H1 (cell line): Measurements from ENCODE around the gene DHX57. TPM values are rescaled to one million over a fixed set of nuclear protein-coding genes. Genes with fewer than 3 reads are reported as not detected.

ENCODE experiments used
- CTCF ChIP-seq, 3 experiments: IDR thresholded peaks; 1 replicate in 2 of 3; 2 replicates in 1 of 3; pipeline versions ENCODE4 v1.5.1 to v1.6.1; 2011; ENCODE audit warnings: low read length in 3 of 3, mild to moderate bottlenecking in 3 of 3, inconsistent platforms in 2 of 3, low read depth in 1 of 3, moderate library complexity in 1 of 3; ENCODE audit not compliant: insufficient read depth in 1 of 3; ENCODE audit errors: control extremely low read depth in 1 of 3
- KDM5A ChIP-seq: fragments of 200-600 bp; IDR thresholded peaks from 2 replicates; pipeline ENCODE4 v1.7.1; 2012; ENCODE audit warnings: mild to moderate bottlenecking, low read length, inconsistent platforms, mixed read lengths
- SP4 ChIP-seq: IDR thresholded peaks from 2 replicates; pipeline ENCODE4 v1.6.1; 2012; ENCODE audit warnings: low read length, inconsistent platforms
- TBP ChIP-seq: IDR thresholded peaks from 2 replicates; pipeline ENCODE4 v1.6.1; 2011; ENCODE audit warnings: low read depth, low read length, improper control_type of control experiment
- ZNF274 ChIP-seq: IDR thresholded peaks from 2 replicates; pipeline ENCODE4 v1.7.0; 2012; ENCODE audit warnings: low read length, borderline replicate concordance; ENCODE audit errors: extremely low read depth
- polyA plus RNA-seq, 7 experiments: library from polyadenylated mRNA; depleted of rRNA in 3 of 7; stranded (reverse) in 5 of 7; unstranded in 2 of 7; fragments of >200 nt in 5 of 7; fragments of 200-250 nt in 2 of 7; gene quantifications; 1 replicate in 5 of 7; 2 replicates in 1 of 7; 4 replicates in 1 of 7; pipeline versions ENCODE4 v1.2.1 to v1.2.3, GENCODE V29; 2011 to 2013; ENCODE audit warnings: missing spikeins in 2 of 7, mixed read lengths in 2 of 7
- total RNA-seq: library from RNA; stranded (reverse); fragmentation: NEBNext Ultra II Directional; extraction: Animal tissue kit (Norgen Biotek cat#: 25700); gene quantifications from 2 replicates; pipeline ENCODE4 v1.2.1, GENCODE V29; 2021
- TF ChIP-seq, protein P1 (sequence below): IDR thresholded peaks from 2 replicates; pipeline ENCODE4 v1.6.1; 2011; ENCODE audit warnings: low read length, improper control_type of control experiment

Gene DHX57
- total and polyA plus RNA-seq, 2 of the 8 experiments (the other 6 are each of a cell fraction or from before 2014, with no cell fraction given) = 10.7 to 32.9 TPM

- TF ChIP-seq CTCF (IDR thresholded peaks at IDR 0.05; ENCODE audit: control extremely low read depth in 1 of 3, insufficient read depth in 1 of 3, low read depth in 1 of 3, low read length in 3 of 3) (no peak), KDM5A (no peak), TBP (no peak), SP4 (no peak), ZNF274 (no peak)
- TF ChIP-seq, protein P1, sequence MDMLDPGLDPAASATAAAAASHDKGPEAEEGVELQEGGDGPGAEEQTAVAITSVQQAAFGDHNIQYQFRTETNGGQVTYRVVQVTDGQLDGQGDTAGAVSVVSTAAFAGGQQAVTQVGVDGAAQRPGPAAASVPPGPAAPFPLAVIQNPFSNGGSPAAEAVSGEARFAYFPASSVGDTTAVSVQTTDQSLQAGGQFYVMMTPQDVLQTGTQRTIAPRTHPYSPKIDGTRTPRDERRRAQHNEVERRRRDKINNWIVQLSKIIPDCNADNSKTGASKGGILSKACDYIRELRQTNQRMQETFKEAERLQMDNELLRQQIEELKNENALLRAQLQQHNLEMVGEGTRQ = no peak
These were observed 100.4 kb downstream of the DHX57 start (continued) for GRCh38 chr2:38775097-38775920.
